Dermis blood vessel endothelial cell (primary cell): ENCODE measurements around the gene TSPAN18. TPM values are rescaled to one million over a fixed set of nuclear protein-coding genes. Genes with fewer than 3 reads are reported as not detected.
A peak's percentile ranks its signal among the peaks of the same experiment; 100 is the strongest.

Source experiments
- DNase-seq: peaks from one replicate; pipeline ENCODE4 v3.0.0; 2010
- total RNA-seq: library from RNA; depleted of rRNA; stranded (reverse); fragments of >200 nt; gene quantifications from 2 replicates; pipeline ENCODE4 v1.2.3, GENCODE V29; 2014

TSPAN18 gene
- total RNA-seq, 1 donor from 2014 or later: 48.3 TPM

DNA sequence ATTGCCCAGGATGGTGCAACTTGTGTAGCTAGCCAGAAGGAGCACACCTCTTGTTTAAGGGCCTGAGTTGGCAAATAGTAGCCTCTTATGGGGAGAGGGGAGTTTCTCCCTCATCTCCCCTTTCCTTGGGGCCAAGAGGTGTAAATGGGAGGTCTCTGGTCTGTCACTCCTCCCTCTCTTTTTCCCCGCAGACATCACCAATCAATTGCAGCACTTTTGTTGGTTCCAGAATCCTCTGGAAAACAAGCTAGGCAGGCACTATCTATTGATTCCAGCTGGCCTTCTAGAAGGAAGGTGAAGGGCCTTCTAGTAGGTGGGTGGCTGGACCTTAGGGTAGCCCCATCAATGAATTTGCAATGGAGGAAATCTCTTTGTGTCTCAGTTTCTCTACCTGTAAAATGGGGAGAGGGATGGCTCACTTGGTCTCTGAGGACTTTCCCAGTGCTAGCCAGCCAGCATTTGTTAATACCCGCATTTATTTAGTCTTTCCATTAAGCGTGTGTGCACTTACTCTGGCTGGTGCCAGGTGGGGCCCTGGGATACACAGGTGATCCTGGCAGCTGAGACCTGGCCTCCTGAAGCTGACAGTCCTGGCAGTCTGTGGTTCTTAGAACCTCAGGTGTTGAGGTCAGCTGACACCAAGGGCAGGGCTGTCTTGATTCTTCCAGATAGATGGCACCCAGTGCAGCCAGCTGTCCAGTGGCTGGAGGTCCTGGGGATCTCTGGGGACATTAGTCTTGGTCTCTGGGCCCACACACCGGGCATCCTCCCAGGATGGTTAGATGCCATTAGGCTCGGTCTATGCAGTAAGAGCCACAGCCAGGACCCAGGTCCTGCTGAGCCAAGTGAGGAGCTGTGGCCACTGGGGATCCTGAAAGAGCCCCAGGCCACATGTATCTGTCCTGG is 51.7 kb downstream of the TSPAN18 start:
- DNase-seq: no peak

DNA sequence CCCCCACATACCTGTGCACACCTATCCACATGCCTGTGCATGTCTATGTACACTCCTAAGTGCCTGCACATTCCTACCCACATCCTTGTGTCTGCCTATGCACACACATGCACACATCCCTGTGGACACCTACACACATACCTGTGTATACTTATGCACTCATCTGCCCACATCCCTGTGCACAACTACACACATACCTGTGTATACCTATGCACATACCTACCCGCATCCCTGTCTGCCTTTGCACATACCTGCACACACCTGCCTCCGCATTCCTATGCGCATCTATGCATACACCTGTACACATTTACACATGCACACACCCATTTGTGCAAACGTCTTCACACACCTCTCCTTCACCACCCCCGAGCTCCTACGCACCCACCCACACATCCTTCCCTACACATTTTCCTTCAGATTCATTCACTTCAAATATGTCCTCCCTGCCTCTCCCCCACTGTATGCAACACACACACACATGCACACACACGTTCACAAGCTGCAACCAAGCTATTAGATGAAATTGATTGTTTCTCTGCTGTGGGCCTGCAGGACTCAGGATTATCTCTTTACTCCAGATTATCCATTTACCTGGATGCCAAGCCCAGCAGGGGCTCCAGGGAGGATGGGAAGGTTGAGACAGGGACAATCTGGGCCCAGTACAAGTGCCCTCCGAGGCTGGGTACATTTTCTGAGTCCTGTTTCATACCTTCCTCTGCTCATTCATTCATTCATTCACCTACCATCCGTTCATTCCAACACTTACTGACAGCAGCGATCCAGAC is 53.2 kb downstream of the TSPAN18 start:
- no peak for DNase-seq

DNA sequence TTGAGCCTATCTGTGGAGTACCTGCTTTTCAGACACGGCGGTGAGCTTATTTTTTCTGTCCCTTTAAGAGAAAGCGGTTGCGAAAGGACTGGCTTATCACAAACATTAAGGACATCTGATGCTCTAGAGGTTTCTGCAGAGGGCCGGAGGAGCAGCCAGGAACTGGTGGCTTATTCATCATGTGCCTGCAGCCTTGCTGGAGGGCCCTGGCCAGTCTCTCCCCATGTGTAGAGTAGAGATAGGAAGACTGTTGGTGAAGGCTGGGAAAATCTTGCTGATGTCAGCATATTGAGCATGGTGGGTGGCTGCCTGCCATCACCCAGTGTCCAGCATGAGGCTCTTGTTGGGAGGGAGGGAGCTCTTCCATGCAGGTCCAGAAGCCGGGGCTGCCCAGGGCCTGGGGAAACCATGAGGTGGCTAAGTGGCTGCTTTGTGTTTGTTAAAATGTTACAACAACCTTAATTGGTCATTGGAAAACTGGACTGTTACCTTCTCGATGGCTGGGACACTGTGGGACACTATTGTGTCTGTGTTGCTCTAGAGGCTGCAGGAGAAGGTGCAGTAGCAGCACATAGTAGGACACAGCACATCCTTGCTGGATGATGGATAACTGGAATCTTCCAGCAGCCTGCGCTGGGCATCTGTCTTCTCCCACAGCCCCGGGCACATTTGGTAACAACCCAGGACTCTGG is 54.3 kb downstream of the TSPAN18 start:
- no peak for DNase-seq

DNA sequence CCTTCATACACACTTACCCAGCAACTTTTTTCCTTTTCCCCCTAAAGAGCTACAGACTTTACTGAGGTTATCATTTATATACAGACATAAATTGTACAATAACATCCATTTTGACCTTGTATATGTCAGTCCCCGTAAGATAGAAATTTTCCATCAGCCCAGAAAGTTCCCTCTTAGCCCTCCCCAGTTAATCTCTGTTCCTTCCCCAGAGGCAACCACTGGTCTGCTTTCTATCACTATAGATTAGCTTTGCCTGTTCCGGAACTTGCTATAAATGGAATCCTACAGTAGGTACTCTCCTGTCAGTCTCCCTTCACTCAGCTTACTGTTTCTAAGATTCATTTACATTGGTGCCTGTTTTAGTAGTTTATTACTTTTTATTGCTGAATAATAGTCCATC is 54.9 kb downstream of the TSPAN18 start:
- no peak for DNase-seq

DNA sequence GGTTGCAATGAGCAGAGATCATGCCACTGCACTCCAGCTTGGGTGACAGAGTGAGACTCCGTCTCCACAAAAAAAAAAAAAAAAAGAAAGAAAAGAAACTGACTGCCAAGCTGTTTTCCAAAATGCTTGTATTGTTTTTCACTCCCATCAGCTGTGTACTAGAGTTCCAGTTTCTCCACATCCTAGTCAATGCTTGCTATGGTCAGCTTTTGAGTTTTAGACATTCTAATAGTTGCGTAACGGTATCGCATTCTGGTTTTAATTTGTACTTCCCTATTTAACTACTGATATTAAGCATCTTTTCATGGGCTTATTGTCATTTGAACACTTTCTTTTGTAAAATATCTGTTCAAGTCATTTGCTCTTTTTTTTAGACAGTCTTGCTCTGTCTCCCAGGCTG is 55.7 kb downstream of the TSPAN18 start:
- DNase-seq: no peak

DNA sequence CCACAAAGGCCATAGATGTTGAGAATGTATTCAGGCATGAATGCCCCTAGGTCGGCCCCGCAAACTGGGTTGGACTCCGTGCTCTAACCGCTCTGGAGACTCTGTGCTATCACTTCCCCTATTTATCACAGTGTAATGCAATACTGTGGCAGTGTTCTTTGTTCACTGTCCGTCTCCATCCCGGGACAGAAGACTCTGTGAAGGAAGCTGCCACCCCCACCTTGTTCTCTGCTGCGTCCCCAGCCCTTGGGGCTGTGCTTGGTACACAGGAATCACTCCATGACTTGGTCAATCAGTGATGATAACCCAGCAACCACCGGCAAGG is 57.6 kb downstream of the TSPAN18 start:
- DNase-seq: no peak

DNA sequence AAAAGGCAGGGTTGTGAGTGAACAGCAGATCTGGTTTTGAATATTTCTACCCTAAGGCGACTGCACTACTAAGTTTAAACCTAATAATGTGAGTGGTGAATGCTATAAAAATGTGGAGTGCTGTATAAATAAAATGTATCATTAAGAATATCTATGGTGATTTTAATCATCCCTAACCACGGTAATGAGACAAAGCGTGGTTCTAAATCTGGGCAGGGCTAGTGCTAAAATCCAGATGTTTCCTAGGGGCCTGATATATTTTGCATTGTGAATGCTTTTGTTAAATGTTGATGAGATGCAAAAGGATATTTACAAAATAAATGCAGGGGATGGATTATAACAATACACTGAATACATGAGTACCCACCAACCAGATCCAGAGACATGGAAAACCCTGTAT is 58.1 kb downstream of the TSPAN18 start:
- no peak for DNase-seq

DNA sequence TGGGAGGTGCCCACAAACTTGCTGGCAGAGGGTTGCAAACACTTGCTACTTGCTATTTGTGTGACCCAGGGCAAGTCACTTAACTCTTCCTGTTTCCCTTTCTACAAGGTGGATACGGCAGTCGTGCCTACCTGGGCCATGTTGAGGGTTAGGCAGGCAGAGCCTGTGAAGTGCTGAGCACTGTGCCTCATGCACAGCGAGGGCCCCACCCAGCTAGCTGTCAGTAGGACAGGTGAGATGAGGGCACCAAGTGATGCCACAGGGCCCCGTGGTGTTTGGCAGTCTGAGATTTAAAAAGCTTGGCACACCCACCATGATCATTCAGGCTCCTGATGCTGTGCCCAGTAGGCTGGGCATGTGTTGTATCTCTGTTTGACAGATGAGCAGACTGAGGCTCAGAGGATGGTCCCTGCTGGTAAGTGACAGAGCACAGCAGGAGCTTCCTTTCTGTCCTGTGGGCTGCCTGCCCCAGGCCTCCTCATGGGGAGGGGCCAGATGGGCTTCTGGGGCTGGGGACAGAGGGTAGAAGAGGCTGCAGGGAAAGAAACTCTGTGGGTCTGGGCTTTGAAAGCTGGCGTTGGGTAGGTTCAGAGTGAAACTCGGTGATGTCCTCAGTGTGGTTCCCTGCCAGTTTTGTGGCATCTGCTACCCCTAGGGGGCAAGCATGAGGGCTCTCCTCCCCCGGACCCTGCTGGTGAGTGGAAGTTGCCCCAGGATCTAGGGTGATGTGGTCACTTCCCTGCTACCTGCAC is 59.3 kb downstream of the TSPAN18 start:
- DNase-seq: peak; percentile 41

DNA sequence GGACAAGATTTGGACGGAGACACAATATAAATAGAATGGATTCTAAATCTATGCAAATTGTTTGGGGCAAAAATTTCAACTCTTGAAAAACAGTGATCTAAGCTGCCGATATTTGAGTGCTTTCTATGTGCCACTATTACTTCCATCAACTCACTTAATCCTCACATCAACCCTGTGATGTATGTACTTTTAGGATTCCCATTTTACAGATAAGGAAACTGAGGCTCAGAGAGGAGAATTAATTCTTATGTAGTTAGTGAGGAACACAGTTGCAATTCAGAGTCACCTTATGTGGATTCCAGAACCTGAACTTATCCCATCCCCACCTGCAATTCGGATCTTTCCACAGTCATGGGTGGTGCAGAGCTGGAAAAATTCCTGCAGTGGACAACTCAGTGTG is 60.3 kb downstream of the TSPAN18 start:
- DNase-seq: no peak

DNA sequence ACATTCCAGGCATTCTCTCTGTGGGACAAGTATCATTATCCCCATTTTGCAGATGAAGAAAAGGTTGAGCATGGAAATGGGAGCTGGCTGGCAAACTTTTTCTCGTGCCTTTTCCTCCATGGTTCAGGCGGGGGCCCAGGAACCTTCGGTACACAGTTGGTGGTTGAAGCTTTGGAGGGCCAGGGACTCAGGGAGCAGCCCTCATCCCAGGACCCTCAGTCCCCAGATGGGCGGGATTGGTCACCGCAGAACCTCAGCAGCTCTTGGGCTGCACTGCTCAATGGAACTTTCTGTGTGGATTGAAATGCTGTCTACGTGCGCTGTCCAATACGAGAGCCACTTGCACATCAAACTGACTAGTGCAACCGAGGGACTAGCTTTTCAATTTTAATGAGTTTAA is 61.2 kb downstream of the TSPAN18 start:
- no peak for DNase-seq

DNA sequence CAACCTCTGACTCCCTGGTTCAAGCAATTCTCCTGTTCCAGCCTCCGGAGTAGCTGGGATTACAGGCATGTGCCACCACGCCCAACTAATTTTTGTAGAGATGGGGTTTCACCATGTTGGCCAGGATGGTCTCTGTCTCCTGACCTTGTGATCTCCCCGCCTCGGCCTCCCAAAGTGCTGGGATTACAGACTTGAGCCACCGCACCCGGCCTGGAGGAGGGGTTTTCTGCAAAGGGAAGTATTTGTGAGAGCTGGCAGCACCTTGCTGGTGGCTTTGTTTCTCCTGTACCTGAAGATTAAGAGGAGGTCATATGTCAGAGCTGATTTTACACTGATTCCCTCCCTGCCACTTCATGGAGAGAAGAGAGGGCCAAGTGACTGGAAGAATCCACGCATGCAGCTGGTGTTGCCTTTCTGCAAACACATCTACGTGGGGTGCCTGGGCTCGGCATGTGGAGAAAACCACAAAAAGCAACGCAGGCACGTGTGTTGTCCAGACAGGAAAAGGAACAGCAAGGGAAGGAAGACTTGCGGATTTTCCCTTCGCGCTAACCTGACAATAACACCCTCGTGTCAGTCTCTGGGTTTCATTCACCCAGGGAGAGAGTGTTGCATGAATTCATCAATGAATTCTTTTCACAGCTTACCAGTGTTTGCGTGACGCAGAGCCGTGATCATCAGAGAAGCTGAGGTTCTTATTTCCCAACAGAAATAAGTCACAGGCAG is 61.9 kb downstream of the TSPAN18 start:
- peak; percentile 48 for DNase-seq

DNA sequence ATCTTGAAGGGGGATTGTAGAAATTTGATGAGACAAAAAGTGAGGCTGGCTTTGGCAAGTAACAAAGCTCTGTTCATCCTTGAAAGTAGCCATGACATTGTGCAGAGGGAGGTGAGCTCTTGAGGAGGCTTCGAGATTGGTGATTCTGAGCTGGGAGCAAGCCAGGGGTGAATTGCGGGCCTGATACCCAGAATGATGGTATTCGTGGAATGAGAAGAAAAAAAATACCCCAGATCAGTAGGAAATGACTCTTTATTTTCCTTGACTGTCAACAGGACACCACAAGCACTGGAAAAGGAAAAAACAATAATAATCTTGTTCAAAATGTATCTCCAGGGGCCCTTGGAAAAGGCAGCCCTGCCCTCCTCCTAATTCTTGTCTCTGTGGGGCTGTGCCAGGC is 62.7 kb downstream of the TSPAN18 start:
- peak; percentile 51 for DNase-seq

DNA sequence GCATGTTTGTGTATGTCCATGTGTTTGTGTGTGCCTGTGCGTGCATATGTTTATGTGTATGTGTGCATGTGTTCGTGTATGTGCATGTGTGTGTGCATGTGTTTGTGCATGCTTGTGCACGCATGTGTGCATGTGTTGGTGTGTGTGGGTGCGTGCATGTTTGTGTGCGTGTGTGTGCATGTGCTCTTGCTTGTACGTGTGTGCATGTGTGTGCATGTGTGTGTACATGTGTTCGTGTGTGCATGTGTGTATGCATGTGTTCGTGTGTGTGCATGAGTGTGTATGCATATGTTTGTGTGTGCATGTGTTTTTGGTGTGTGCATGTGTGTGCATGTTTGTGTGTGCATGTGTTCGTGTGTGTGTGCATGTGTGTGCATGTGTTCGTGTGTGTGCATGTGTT is 63.4 kb downstream of the TSPAN18 start:
- DNase-seq: no peak

DNA sequence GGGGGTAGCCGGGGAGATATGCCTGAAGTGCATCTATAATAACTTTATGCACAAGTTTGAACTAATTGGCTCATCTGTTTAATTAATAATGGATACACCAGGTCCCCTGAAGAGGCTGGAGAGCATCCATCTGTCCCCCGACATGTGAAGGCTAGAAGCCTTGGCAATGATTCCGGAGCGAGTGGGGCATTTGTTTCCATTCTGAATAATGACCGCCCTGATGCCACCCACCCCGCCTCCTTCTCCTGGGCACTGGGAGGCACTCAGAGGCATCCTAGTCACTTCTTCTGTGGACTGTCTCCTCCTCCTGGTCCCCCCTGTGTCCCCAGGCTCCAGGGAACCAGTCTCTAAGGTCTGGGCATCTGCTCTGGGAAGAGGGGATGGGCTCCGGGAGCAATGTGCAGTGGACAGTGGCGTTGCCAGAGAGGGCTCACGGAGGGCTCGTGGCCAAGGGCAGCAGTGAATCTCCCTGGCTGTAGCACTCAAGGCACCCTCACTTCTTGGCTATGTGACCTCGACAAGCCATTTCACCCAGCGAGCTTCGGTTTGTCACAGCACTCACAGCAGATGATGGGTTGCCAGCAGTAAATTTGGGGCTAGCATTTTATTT is 64.7 kb downstream of the TSPAN18 start:
- no peak for DNase-seq

DNA sequence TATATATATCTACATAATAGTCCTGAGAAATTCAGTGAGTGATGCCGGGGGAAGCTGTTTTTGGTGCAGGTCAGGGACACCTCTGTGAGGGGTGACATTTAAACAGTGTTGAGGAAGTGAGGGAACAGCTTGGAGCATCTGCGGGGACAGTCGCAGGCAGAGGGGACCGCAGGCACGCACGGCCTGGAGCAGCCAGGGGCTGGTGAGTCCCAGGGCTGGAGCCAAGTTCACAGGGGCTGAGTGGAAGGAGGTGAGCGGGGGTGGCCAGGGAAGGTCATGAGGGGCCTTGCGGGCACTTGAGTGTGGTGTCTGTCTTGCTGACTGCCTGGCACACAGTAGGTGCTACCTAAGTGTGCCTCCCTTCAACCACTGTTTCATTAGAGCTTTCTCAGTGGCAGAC is 65.4 kb downstream of the TSPAN18 start:
- no peak for DNase-seq

DNA sequence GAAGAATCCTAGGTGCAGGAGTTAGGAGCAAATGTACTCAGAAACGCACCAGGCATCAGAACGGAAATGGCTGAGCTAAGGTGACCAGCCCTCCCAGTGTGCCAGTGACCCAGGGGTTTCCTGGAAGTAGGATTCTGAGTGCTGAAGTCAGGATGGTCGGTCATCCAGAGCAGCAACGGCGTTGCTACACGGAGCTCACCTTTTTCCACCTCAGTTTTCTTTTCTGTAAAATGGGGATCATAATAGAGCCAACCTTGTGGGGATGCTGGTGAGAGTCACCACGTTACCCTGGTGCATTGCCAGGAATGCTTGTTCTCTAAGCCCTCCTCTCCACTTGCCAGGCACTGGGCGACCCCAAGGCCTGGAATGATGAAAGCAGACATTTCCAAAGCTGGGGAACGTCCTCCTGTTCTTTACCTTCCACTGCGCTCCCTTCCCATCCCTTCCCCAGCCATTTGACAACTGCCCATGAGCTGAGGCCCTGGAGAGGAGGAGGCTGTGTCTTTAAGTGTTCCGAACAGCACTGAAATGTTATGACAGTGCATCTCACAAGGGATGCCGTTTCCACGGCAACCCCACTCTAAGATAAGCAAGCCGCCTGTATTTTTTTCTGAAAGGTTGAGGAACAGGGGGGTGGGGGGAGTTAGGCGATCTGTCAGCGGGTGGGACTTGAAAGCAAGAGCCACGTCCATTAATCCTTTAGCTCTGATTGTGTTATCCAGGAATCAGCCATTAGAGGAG is 66.8 kb downstream of the TSPAN18 start:
- peak; percentile 23 for DNase-seq

DNA sequence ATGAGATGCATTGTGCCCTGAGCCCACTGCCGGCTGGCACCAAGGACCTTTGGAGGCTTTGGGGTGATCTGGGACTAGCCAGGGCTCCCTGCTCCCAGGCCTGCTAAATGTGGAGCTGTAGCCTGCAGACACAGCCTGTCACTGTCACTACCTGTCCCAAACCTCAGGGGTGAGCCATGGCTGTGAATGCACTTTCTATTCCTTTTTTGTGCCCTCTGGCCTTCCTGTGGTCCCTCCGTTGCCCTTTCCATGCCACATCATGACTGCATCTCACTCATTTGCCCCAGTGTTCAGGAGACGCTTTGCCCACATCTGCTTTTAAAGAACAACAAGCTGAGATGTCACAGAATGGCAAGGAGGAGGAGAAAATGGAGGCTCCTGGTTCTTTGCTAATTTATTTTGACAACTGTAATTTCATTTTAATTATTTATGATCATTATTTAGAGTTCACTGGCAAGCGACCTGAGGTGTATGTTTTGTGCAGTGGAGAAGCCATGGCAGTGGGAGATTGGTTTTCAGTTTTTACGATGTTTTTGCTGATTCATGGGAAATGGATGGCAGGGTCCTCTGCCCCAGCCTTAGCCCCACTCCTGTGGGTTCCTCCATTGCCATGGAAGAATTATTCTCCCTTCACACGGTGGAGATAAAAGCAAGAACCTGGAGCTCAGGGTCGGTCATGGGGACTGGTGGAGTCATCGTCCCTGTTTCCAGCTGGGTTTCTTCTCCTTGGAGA is 69.2 kb downstream of the TSPAN18 start:
- DNase-seq: no peak

DNA sequence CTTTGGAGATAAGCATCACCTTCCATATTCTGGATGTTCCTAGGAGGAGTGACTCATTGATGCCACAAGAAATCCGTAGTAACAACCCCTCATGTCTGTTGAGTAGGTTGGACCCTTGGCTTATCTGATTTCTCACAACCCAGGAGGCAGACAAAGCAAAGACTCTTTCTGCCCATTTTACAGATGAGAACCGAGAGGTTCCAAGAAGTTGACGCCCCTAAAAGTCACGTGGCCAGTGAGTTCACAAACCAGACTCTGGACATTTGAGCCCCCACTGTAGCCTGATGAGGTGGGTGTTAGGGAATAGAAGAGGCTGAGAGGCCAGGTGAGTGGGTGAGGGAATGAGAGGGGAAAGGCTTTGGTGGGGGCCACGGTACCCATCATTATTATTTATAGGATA is 70.3 kb downstream of the TSPAN18 start:
- DNase-seq: no peak

DNA sequence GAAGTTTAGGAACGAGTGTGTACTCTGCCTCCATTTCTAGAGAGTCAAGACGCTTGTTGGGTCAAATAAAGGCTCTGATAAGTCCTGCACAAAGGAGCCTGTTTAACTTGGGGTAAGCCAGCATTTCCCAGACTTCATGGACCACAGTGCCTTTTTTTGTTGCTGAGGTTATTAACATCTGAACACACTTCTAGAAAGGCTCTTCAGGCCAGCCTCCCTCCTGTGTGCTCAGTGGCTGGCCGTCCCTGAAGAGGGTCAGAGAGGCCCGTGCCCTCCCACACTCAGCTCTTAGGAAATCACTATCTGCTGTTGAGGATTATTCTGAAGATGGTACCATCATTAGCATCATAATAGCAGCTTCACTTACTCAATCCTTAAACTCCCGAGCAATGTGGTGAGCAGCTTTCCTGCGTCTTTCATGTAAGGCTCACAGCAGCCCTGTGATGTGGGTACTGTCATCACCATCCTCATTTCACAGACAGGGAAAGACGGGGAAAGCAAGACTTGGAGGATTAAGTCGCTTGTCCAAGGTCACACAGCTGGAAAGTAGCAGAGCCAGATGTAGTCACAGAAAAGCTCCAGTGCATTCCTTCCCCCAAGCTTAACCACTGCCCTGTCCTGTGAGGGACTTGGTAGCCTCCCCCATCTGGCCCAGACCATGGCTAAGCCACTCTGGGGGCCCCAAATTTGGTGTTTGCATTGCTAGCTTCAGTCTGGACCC is 71.3 kb downstream of the TSPAN18 start:
- DNase-seq: no peak

DNA sequence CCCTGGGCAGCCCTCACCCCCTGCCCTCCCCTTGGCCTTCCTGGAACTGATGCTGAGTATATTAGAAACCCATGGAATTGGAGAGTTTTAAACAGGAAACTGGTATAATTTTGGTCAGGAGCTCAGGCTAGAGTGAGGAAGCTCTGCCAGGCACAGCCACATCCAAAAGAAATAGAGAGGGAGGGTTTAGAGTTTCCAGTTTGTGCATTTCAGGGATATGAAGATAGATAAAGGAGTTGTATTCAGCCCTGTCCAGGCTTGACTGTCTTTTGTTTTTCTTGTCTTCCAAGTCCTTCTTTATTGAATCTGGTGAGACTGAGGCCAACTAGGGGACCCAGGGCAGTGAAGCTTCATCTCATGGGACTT is 71.8 kb downstream of the TSPAN18 start:
- no peak for DNase-seq
